Measurements from ENCODE around the gene FLACC1. TPM values are rescaled to one million over a fixed set of nuclear protein-coding genes. Genes with fewer than 3 reads are reported as not detected.

The FLACC1 gene
- polyA plus RNA-seq, 1 donor (not counting 4 experiments of a cell fraction or from before 2014, with no cell fraction given), result 0.43 TPM

GRCh38 chr2:201256082-201256481, 101.1 kb downstream of the FLACC1 start:
- H3K79me2 ChIP-seq (ENCODE audit: control insufficient read depth, insufficient read depth, low read length), result peaks cover 16% of the 10 kb centered on the region
- no peaks in the 10 kb centered on the region for H3K36me3 ChIP-seq (ENCODE audit: control insufficient read depth in 2 of 2, extremely low read depth in 1 of 2, insufficient read depth in 2 of 2, low read length in 2 of 2)
- H2AFZ ChIP-seq (ENCODE audit: control insufficient read depth, low read length), result no peak overlapping the region
- dilution Hi-C loops (cut with MboI; ENCODE audit: extremely low pct_ligation_motif_present, low sequenced_read_pairs), result no loop called here
- no peaks in the 10 kb centered on the region for H4K20me1 ChIP-seq (ENCODE audit: control insufficient read depth, extremely low read depth, insufficient read depth, low read length)
- no peak overlapping the region for H3K4me2 ChIP-seq (ENCODE audit: control insufficient read depth, extremely low read depth, insufficient read depth, low read depth, low read length)
- H3K4me3 ChIP-seq (ENCODE audit: control insufficient read depth in 2 of 3, extremely low read depth in 1 of 3, insufficient read depth in 2 of 3, low read depth in 1 of 3, low read length in 3 of 3), result no peak overlapping the region
- TF ChIP-seq EZH2 (IDR thresholded peaks at IDR 0.05; ENCODE audit: low read length) (no peak), CTCF (optimal IDR thresholded peaks at IDR 0.05 in 1 of 3, IDR thresholded peaks at IDR 0.05 in 1 of 3, conservative IDR thresholded peaks at IDR 0.05 in 1 of 3; ENCODE audit: extremely low read depth in 1 of 3, insufficient read depth in 2 of 3, low read length in 3 of 3) (no peak)
- DNase-seq (ENCODE audit: low read depth, low spot score), result no peak
- no peak overlapping the region for H3K9ac ChIP-seq (ENCODE audit: control insufficient read depth, extremely low read depth, insufficient read depth, low read length)
- no peaks in the 10 kb centered on the region for H3K9me3 ChIP-seq (ENCODE audit: control insufficient read depth, low read depth, low read length)
- H3K27me3 ChIP-seq (ENCODE audit: control insufficient read depth, extremely low read depth, insufficient read depth, low read length), result no peaks in the 10 kb centered on the region
- no peak overlapping the region for H3K27ac ChIP-seq (ENCODE audit: control insufficient read depth, insufficient read depth, low read length)
- H3K9me1 ChIP-seq (ENCODE audit: control insufficient read depth, extremely low read depth, insufficient read depth, low read length), result no peaks in the 10 kb centered on the region
- peaks cover 20% of the 10 kb centered on the region for H3K4me1 ChIP-seq (ENCODE audit: control insufficient read depth, extremely low read depth, insufficient read depth, low read length)
- FAIRE-seq, result no peak

DNA sequence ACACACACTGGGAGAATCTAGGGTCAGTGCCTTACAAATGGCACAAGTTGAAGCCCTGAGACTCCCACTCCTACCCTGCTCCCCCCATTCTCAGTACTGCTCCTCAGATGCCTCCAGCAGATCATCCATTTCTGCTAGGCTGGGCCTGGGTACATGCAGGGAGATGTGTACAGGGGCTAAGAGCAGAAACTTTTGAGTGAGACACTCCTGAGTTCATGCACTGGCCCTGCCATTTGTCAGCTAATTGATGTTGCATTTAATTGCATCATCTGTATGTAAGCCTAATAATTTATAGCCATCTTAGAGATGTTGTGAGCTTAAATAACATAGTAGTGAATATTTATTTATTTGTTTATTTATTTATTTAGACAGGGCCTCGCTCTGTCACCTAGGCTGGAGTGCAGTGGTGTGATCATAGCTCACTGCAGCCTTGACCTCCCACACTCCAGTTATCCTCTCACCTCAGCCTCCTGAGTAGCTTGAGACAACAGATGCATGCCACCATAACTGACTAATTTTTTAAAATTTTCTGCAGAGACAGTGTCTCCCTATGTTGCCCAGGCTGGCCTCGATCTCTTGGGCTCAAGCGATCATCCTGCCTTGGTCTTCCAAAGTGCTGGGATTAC, 101.6 kb downstream of the FLACC1 start:
- TF ChIP-seq CTCF (optimal IDR thresholded peaks at IDR 0.05 in 1 of 3, IDR thresholded peaks at IDR 0.05 in 1 of 3, conservative IDR thresholded peaks at IDR 0.05 in 1 of 3; ENCODE audit: extremely low read depth in 1 of 3, insufficient read depth in 2 of 3, low read length in 3 of 3), result no peak
- TF ChIP-seq EZH2 (IDR thresholded peaks at IDR 0.05; ENCODE audit: low read length), result no peak
- H4K20me1 ChIP-seq (ENCODE audit: control insufficient read depth, extremely low read depth, insufficient read depth, low read length), result no peaks in the 10 kb centered on the region
- H3K9me3 ChIP-seq (ENCODE audit: control insufficient read depth, low read depth, low read length), result no peaks in the 10 kb centered on the region
- no peak overlapping the region for H2AFZ ChIP-seq (ENCODE audit: control insufficient read depth, low read length)
- H3K36me3 ChIP-seq (ENCODE audit: control insufficient read depth in 2 of 2, extremely low read depth in 1 of 2, insufficient read depth in 2 of 2, low read length in 2 of 2), result no peaks in the 10 kb centered on the region
- no peak overlapping the region for H3K4me3 ChIP-seq (ENCODE audit: control insufficient read depth in 2 of 3, extremely low read depth in 1 of 3, insufficient read depth in 2 of 3, low read depth in 1 of 3, low read length in 3 of 3)
- peaks cover 17% of the 10 kb centered on the region for H3K4me1 ChIP-seq (ENCODE audit: control insufficient read depth, extremely low read depth, insufficient read depth, low read length)
- no peak overlapping the region for H3K9ac ChIP-seq (ENCODE audit: control insufficient read depth, extremely low read depth, insufficient read depth, low read length)
- H3K27me3 ChIP-seq (ENCODE audit: control insufficient read depth, extremely low read depth, insufficient read depth, low read length), result no peaks in the 10 kb centered on the region
- H3K9me1 ChIP-seq (ENCODE audit: control insufficient read depth, extremely low read depth, insufficient read depth, low read length), result no peaks in the 10 kb centered on the region
- FAIRE-seq, result no peak
- dilution Hi-C loops (cut with MboI; ENCODE audit: extremely low pct_ligation_motif_present, low sequenced_read_pairs), result no loop called here
- H3K27ac ChIP-seq (ENCODE audit: control insufficient read depth, insufficient read depth, low read length), result no peak overlapping the region
- no peak overlapping the region for H3K4me2 ChIP-seq (ENCODE audit: control insufficient read depth, extremely low read depth, insufficient read depth, low read depth, low read length)
- peaks cover 12% of the 10 kb centered on the region for H3K79me2 ChIP-seq (ENCODE audit: control insufficient read depth, insufficient read depth, low read length)
- DNase-seq (ENCODE audit: low read depth, low spot score), result no peak

Measured in keratinocyte (primary cell).